HepG2 (cell line): ENCODE measurements around the gene SYT17. TPM values are rescaled to one million over a fixed set of nuclear protein-coding genes. Genes with fewer than 3 reads are reported as not detected.
A peak's percentile ranks its signal among the peaks of the same experiment; 100 is the strongest.

ENCODE experiments used
- CAMTA2 ChIP-seq: sonication (generic); formaldehyde crosslinking; IDR thresholded peaks from 2 replicates; pipeline ENCODE4 v1.4.0; 2020; ENCODE audit warnings: mild to moderate bottlenecking, missing genetic modification reagents, borderline replicate concordance
- ETV6 ChIP-seq: sonication (generic); formaldehyde crosslinking; conservative IDR thresholded peaks from 2 replicates; pipeline ENCODE4 v1.4.0; 2020; ENCODE audit warnings: missing genetic modification reagents
- GATA4 ChIP-seq: sonication (generic); IDR thresholded peaks from 2 replicates; pipeline ENCODE4 v1.6.1; 2016; ENCODE audit warnings: antibody characterized with exemption, low read depth, borderline replicate concordance
- HNRNPH1 ChIP-seq: fragments of 200-400 bp; formaldehyde crosslinking; optimal IDR thresholded peaks from 2 replicates; pipeline ENCODE3; 2017; ENCODE audit warnings: mild to moderate bottlenecking, low read depth, low read length
- MTA1 ChIP-seq: sonication (generic); formaldehyde crosslinking; IDR thresholded peaks from 2 replicates; pipeline ENCODE4 v1.4.0; 2020; ENCODE audit warnings: missing genetic modification reagents, mild to moderate bottlenecking, borderline replicate concordance
- NFYB ChIP-seq: sonication (generic); formaldehyde crosslinking; IDR thresholded peaks from 2 replicates; pipeline ENCODE4 v1.4.0; 2020; ENCODE audit warnings: missing genetic modification reagents
- RAD21 ChIP-seq: fragments of 450-650 bp; formaldehyde crosslinking; IDR thresholded peaks from 2 replicates; pipeline ENCODE4 v1.5.0; 2020; ENCODE audit warnings: mild to moderate bottlenecking
- TEAD2 ChIP-seq: sonication (generic); formaldehyde crosslinking; IDR thresholded peaks from 2 replicates; pipeline ENCODE4 v1.9.0; 2021; ENCODE audit warnings: missing genetic modification reagents
- ZNF326 ChIP-seq: sonication (generic); formaldehyde crosslinking; IDR thresholded peaks from 2 replicates; pipeline ENCODE4 v1.4.0; 2020; ENCODE audit warnings: missing genetic modification reagents, borderline replicate concordance
- ZNF468 ChIP-seq: sonication (generic); formaldehyde crosslinking; IDR thresholded peaks from 2 replicates; pipeline ENCODE4 v1.8.0; 2022; ENCODE audit warnings: mild to moderate bottlenecking, moderate library complexity, missing genetic modification reagents
- polyA plus RNA-seq, 8 experiments: library from polyadenylated mRNA; depleted of rRNA in 3 of 8; stranded (reverse) in 7 of 8; unstranded in 1 of 8; fragments of >200 nt; fragmentation: Illumina TruSeq in 4 of 8; extraction: Trizol in 4 of 8; gene quantifications; 2 replicates each; pipeline versions ENCODE4 v1.2.1 to v1.2.3, GENCODE V29; 2011 to 2016; ENCODE audit warnings: low read depth in 4 of 8, missing spikeins in 1 of 8, mixed read lengths in 1 of 8; ENCODE audit not compliant: insufficient read depth in 1 of 8
- total RNA-seq, 5 experiments: library from RNA; depleted of rRNA; stranded (reverse); fragments of >200 nt; fragmentation: Illumina TruSeq; extraction: Trizol; gene quantifications; 2 replicates each; pipeline ENCODE4 v1.2.3, GENCODE V29; 2016; ENCODE audit warnings: low read depth in 1 of 5
- TF ChIP-seq, protein P1 (sequence below), 2 experiments: fragments of 450-650 bp in 1 of 2; sonication (generic) in 1 of 2; formaldehyde crosslinking in 1 of 2; IDR thresholded peaks; 2 replicates each; pipeline versions ENCODE4 v1.6.1 to v1.8.0; 2016 to 2022; ENCODE audit warnings: antibody characterized with exemption in 1 of 2, mild to moderate bottlenecking in 1 of 2, missing genetic modification reagents in 1 of 2
- TF ChIP-seq, protein P2 (sequence below): sonication (generic); formaldehyde crosslinking; IDR thresholded peaks from 2 replicates; pipeline ENCODE4 v1.4.0; 2020; ENCODE audit warnings: mild to moderate bottlenecking, missing genetic modification reagents
- TF ChIP-seq, protein P3 (sequence below): sonication (generic); formaldehyde crosslinking; IDR thresholded peaks from 2 replicates; pipeline ENCODE4 v1.5.0; 2020; ENCODE audit warnings: mild to moderate bottlenecking, missing genetic modification reagents, borderline replicate concordance

Gene SYT17
- total and polyA plus RNA-seq, 2 of the 13 experiments (the other 11 are each of a cell fraction or from before 2014, with no cell fraction given): 0.44 TPM; not detected in 1

DNA sequence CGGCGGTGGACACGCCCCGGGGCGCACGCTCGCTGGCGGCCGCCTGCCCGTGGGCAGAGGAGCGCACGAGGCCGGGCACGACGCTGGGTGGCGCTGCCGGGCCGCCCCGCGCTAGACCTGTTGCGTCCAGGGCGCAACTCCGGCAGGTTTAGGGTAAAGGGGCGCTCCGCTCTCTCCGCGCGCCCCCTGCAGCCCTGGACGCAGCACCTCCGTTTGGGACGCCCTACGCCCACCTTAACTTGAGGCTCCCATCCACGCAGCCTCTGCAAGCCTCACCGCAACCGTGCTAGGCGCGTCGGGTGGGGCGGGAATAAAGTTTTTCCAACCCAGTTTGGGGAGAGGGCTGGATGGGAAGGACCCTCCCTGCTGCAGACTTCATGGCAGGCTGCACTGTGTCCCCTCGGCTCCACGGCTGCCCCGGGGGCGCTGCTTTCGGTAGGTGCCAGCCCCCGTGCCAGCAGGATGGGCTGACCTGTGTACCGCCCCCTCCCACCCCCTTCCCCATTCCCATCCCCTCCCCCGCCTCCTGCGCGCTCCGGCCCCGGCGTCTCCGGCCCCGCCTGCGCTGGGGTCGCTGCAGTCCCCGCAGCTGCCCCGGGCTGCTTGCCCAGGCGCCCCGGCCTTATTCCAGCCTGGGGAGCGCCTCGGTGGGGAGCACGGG, at the start of gene SYT17 (continued):
- TF ChIP-seq, protein P1, sequence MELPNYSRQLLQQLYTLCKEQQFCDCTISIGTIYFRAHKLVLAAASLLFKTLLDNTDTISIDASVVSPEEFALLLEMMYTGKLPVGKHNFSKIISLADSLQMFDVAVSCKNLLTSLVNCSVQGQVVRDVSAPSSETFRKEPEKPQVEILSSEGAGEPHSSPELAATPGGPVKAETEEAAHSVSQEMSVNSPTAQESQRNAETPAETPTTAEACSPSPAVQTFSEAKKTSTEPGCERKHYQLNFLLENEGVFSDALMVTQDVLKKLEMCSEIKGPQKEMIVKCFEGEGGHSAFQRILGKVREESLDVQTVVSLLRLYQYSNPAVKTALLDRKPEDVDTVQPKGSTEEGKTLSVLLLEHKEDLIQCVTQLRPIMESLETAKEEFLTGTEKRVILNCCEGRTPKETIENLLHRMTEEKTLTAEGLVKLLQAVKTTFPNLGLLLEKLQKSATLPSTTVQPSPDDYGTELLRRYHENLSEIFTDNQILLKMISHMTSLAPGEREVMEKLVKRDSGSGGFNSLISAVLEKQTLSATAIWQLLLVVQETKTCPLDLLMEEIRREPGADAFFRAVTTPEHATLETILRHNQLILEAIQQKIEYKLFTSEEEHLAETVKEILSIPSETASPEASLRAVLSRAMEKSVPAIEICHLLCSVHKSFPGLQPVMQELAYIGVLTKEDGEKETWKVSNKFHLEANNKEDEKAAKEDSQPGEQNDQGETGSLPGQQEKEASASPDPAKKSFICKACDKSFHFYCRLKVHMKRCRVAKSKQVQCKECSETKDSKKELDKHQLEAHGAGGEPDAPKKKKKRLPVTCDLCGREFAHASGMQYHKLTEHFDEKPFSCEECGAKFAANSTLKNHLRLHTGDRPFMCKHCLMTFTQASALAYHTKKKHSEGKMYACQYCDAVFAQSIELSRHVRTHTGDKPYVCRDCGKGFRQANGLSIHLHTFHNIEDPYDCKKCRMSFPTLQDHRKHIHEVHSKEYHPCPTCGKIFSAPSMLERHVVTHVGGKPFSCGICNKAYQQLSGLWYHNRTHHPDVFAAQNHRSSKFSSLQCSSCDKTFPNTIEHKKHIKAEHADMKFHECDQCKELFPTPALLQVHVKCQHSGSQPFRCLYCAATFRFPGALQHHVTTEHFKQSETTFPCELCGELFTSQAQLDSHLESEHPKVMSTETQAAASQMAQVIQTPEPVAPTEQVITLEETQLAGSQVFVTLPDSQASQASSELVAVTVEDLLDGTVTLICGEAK (IDR thresholded peaks at IDR 0.05): no peak
- TF ChIP-seq, protein P1 (CRISPR knock-in tag; IDR thresholded peaks at IDR 0.05): no peak; the same call in 1 of the 2 replicates
- TF ChIP-seq ZNF326 (CRISPR knock-in tag) (no peak), ZNF468 (no peak), TEAD2 (CRISPR knock-in tag) (no peak), GATA4 (no peak), ETV6 (CRISPR knock-in tag) (0 out of 2 replicates have a peak, but pooled peaks have one; percentile 53), RAD21 (peak; percentile 97), HNRNPH1 (no peak), NFYB (CRISPR knock-in tag) (0 out of 2 replicates have a peak, but pooled peaks have one; percentile 10), CAMTA2 (CRISPR knock-in tag) (peak; percentile 78; the same call in 1 of the 2 replicates), MTA1 (CRISPR knock-in tag) (peak; percentile 83; the same call in 1 of the 2 replicates)
- TF ChIP-seq, protein P2, sequence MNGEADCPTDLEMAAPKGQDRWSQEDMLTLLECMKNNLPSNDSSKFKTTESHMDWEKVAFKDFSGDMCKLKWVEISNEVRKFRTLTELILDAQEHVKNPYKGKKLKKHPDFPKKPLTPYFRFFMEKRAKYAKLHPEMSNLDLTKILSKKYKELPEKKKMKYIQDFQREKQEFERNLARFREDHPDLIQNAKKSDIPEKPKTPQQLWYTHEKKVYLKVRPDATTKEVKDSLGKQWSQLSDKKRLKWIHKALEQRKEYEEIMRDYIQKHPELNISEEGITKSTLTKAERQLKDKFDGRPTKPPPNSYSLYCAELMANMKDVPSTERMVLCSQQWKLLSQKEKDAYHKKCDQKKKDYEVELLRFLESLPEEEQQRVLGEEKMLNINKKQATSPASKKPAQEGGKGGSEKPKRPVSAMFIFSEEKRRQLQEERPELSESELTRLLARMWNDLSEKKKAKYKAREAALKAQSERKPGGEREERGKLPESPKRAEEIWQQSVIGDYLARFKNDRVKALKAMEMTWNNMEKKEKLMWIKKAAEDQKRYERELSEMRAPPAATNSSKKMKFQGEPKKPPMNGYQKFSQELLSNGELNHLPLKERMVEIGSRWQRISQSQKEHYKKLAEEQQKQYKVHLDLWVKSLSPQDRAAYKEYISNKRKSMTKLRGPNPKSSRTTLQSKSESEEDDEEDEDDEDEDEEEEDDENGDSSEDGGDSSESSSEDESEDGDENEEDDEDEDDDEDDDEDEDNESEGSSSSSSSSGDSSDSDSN (CRISPR knock-in tag): peak; percentile 15
- TF ChIP-seq, protein P3, sequence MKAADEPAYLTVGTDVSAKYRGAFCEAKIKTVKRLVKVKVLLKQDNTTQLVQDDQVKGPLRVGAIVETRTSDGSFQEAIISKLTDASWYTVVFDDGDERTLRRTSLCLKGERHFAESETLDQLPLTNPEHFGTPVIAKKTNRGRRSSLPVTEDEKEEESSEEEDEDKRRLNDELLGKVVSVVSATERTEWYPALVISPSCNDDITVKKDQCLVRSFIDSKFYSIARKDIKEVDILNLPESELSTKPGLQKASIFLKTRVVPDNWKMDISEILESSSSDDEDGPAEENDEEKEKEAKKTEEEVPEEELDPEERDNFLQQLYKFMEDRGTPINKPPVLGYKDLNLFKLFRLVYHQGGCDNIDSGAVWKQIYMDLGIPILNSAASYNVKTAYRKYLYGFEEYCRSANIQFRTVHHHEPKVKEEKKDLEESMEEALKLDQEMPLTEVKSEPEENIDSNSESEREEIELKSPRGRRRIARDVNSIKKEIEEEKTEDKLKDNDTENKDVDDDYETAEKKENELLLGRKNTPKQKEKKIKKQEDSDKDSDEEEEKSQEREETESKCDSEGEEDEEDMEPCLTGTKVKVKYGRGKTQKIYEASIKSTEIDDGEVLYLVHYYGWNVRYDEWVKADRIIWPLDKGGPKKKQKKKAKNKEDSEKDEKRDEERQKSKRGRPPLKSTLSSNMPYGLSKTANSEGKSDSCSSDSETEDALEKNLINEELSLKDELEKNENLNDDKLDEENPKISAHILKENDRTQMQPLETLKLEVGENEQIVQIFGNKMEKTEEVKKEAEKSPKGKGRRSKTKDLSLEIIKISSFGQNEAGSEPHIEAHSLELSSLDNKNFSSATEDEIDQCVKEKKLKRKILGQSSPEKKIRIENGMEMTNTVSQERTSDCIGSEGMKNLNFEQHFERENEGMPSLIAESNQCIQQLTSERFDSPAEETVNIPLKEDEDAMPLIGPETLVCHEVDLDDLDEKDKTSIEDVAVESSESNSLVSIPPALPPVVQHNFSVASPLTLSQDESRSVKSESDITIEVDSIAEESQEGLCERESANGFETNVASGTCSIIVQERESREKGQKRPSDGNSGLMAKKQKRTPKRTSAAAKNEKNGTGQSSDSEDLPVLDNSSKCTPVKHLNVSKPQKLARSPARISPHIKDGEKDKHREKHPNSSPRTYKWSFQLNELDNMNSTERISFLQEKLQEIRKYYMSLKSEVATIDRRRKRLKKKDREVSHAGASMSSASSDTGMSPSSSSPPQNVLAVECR: no peak
